Lower leg skin (tissue), 4 donors: ENCODE results near the gene ACOX3. TPM values are rescaled to one million over a fixed set of nuclear protein-coding genes. Genes with fewer than 3 reads are reported as not detected.

ENCODE experiments used
- DNase-seq, 2 donors: peaks; one replicate each; pipeline ENCODE4 v3.0.0-alpha.2; 2019; ENCODE audit warnings: low spot score in 2 of 2
- H3K4me3 ChIP-seq: fragments of 200-600 bp; sonication (generic); 2 replicates; pipeline ENCODE4 v1.5.1; 2017; ENCODE audit warnings: mild to moderate bottlenecking, low read depth; ENCODE audit not compliant: poor library complexity, severe bottlenecking
- POLR2A ChIP-seq, 2 donors: fragments of 450-650 bp; IDR thresholded peaks; one replicate each; pipeline ENCODE4 v1.6.1; 2016 to 2017; ENCODE audit warnings: antibody characterized with exemption in 2 of 2, mild to moderate bottlenecking in 1 of 2, moderate library complexity in 1 of 2
- WGBS, 2 donors: methylation state at CpG; one replicate each; pipeline ENCODE4 v1.1.5; 2018; 5-methylcytosine and 5-hydroxymethylcytosine counted together
- intact Hi-C: fragments of 100-400 bp; cut with DNase I; formaldehyde crosslinking; loops from one replicate; pipeline ENCODE4 v1.15.0; 2023; ENCODE audit warnings: low total_unique reads
- total RNA-seq, 4 donors: library from RNA; depleted of rRNA; stranded (reverse); fragments of >200 nt; gene quantifications; one replicate each; pipeline ENCODE4 v1.1.0, GENCODE V29; 2016
- TF ChIP-seq, protein P1 (sequence below), 3 donors: fragments of 450-650 bp; IDR thresholded peaks; one replicate each; pipeline ENCODE4 v1.5.1; 2016; ENCODE audit warnings: antibody characterized with exemption in 3 of 3, mild to moderate bottlenecking in 3 of 3, moderate library complexity in 2 of 3

The ACOX3 gene
- total RNA-seq, 4 donors from 2014 or later: 37.5 to 55.9 (median 41.2) TPM

DNA sequence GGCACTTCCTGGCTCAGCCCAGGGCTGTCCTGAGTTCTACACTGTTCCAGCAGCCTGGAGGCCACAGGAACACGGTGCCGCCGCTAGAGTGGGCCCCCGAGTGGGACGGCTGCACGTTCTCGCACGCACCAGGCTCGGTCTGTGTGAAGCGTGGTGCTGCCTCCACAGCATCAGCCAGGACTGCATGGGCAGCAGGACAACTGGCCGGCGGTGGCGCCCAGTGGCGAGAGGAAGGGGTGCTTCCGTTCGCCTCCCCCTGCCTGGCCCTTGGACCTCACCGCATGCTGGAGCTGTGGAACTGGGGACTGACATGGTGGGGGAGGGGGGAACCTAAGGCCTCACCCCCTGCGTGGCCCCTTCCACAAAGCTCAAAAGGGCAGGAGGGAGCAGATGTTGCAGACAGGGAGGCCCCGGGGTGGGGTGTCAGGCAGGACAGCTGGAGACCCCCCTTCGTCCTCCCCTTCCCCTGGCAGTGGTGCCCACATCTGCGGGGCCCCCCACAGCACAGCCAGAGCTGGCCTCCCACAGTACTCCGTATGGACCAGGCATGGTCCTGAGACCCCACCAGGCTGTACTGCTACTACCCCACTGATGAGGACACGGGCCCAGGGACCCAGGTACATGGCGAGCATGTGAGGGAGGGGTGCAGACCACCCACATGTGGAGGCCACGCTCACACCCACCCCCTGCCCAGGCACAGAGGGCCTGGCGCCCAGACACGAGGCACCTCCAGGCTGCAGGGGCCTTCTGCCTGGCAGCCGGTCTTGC is 58.5 kb downstream of the ACOX3 start:
- WGBS, 2 donors: 90 to 92% methylated on average over 21 to 24 of the region's 28 CpGs
- intact Hi-C loops: no loop called here
- DNase-seq: no peak
- H3K4me3 ChIP-seq: no peak overlapping the region
- TF ChIP-seq POLR2A (IDR thresholded peaks at IDR 0.05): no peak
- TF ChIP-seq, protein P1, sequence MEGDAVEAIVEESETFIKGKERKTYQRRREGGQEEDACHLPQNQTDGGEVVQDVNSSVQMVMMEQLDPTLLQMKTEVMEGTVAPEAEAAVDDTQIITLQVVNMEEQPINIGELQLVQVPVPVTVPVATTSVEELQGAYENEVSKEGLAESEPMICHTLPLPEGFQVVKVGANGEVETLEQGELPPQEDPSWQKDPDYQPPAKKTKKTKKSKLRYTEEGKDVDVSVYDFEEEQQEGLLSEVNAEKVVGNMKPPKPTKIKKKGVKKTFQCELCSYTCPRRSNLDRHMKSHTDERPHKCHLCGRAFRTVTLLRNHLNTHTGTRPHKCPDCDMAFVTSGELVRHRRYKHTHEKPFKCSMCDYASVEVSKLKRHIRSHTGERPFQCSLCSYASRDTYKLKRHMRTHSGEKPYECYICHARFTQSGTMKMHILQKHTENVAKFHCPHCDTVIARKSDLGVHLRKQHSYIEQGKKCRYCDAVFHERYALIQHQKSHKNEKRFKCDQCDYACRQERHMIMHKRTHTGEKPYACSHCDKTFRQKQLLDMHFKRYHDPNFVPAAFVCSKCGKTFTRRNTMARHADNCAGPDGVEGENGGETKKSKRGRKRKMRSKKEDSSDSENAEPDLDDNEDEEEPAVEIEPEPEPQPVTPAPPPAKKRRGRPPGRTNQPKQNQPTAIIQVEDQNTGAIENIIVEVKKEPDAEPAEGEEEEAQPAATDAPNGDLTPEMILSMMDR (IDR thresholded peaks at IDR 0.05): no peak

DNA sequence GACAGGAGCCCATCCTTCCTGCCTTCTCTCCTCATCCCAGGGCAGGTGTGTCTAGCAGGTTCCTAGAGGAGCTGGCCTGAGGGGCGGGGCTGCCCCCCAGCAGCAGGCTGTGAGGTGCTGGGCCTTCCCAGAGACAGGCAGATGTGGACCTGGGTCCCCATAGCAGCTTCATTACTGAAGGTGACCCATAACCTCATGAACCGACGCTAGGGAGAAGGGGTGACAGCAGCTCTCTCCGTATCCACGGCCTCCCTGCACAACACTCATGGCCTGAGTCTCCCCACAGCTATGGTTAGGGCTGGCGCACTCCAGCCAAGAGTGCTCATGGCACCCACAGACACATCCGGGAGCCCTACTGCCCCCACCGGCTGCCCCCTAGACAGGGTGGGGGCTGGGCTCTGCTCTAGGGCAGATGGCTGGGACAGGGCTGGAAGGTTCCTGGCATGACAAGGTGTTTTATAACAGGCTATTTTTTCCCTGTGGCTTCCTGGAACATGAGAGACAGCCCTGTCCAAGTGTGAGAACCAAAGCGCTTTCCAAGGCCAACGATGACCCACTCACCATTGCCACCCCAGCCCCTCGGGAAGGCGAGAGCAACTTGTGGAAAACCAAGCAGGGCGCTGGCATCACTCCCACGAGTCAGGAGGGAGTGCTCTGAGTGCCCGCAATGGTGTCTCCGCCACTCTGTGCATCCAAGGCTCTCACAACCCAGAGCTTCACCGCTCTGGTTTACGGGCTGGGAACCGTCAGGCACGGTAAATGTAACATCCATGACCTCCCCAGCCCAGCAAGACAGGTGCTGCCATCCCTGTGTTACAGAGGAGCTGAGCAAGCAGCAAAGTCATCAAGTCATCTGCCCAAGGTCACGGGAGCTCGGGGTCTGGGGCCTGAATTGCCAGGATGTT is 59.8 kb downstream of the ACOX3 start:
- no peak for TF ChIP-seq POLR2A (IDR thresholded peaks at IDR 0.05)
- TF ChIP-seq, protein P1 (IDR thresholded peaks at IDR 0.05): no peak
- H3K4me3 ChIP-seq: no peak overlapping the region
- intact Hi-C loops: no loop called here
- DNase-seq: no peak
- WGBS, 2 donors: 96 to 99% methylated on average over 20 to 22 of the region's 22 CpGs

DNA sequence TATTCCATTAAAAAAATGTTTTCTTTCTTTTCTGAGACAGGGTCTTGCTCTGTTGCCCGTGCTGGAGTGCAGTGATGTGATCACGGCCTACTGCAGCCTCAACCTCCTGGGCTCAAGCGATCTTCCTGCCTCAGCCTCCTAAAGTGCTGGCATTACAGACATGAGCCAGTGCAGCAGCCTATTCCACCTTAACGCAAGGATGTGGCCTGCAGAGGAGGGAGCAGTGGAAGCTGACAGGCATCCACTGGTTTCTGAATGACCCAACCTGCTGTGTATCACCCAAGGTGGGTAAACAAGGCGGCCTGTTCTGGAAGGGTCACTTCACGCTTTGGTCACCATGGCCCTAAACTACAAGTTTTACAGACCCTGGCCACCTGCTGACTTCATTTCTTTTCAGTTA is 60.8 kb downstream of the ACOX3 start:
- no peak overlapping the region for H3K4me3 ChIP-seq
- intact Hi-C loops: no loop called here
- WGBS, 2 donors: 91 to 94% methylated on average over 6 of the region's 6 CpGs
- TF ChIP-seq POLR2A (IDR thresholded peaks at IDR 0.05): no peak
- TF ChIP-seq, protein P1 (IDR thresholded peaks at IDR 0.05): no peak
- DNase-seq: no peak

DNA sequence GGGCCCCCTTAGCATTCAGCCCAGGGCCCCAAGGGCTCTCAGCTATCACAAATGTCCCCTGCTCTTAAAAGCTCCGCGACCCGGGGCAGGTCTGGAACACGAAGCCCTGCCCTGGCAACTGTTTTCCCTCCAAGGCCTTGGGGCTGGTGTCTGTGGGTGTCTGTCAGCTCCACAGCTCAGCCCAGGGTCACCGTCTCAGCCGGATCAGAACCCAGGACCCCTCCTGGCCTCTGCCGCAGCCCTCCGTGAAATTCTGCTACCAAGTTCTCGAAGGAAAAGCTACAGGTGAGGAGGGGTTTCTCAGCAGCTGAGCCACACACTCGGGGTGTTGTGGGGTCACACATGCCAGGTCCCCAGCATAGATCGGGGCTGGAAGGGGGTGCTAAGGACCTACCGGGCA is 61.2 kb downstream of the ACOX3 start:
- WGBS, 2 donors: 92 to 96% methylated on average over 12 of the region's 12 CpGs
- H3K4me3 ChIP-seq: no peak overlapping the region
- DNase-seq: no peak
- TF ChIP-seq POLR2A (IDR thresholded peaks at IDR 0.05): no peak
- TF ChIP-seq, protein P1 (IDR thresholded peaks at IDR 0.05): no peak
- intact Hi-C loops: no loop called here

DNA sequence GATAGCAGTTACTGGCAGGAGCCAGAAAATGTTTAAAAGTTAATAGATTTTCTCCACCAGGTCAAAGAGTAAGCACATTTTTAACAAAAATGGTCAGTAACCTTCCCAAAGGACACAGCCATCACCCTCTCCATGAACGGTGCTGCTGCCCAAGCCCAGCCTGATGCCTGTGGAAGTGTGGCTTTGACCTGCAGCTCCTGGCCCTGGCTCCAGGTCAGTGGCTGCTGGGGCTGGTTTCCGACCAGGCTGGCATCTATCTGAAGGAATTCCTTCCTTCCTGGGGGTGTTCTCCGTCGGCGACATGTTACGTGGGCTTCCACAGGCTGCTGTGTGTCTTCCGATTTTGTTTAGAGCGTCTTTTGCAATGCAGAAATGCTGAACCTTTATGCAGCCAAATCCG is 61.7 kb downstream of the ACOX3 start:
- TF ChIP-seq, protein P1 (IDR thresholded peaks at IDR 0.05): no peak
- no peak for TF ChIP-seq POLR2A (IDR thresholded peaks at IDR 0.05)
- DNase-seq: no peak
- intact Hi-C loops: no loop called here
- 80 to 91% methylated on average over 9 of the region's 9 CpGs for WGBS, 2 donors
- no peak overlapping the region for H3K4me3 ChIP-seq
